Measurements from ENCODE around the gene FOXP1. TPM values are rescaled to one million over a fixed set of nuclear protein-coding genes. Genes with fewer than 3 reads are reported as not detected.

FOXP1 gene
- total and polyA plus RNA-seq, 2 of the 8 experiments (the other 6 are each of a cell fraction or from before 2014, with no cell fraction given), result 13.9 to 25.4 TPM

DNA sequence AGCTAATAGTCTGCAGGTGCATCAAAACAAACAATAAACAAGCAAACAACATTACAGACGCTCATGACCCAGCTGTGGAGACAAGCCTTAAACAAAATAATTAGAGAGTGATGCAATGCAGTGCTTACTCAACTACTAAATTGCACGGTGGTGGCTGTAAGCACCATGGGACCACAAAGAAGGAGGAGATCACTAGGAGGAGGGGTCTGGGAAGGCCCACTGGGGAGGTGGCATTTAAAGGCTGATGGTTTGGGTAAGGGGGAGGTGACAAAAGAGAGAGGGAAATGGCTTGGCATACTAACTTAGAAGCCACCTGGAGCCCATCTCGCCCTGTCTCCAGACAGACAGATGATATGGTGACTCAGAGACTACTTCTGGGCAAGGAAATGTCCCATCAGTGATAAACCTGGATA is 516.7 kb downstream of the FOXP1 start:
- Histone ChIP-seq H2BK12ac (ENCODE audit: low read depth, low read length) (no peak overlapping the region), H2BK120ac (replicated peaks; ENCODE audit: low read depth, low read length) (no peak overlapping the region), H3K27me3 (replicated peaks in 1 of 4; ENCODE audit: control insufficient read depth in 3 of 4, extremely low read depth in 1 of 4, insufficient read depth in 3 of 4, low read length in 3 of 4) (peaks cover 0 to 11% (median 4%) of the 10 kb centered on the region in 4 experiments; a peak in 2 of 7 replicates), H3K79me2 (ENCODE audit: control insufficient read depth in 1 of 2, insufficient read depth in 2 of 2, low read length in 2 of 2) (peaks cover 0 to 24% of the 10 kb centered on the region in 2 experiments; a peak in 2 of 4 replicates), H4K8ac (ENCODE audit: extremely low read depth, insufficient read depth, low read length) (no peak overlapping the region), H3K18ac (ENCODE audit: extremely low read depth, low read length) (no peak overlapping the region; the same call in 1 of the 2 replicates), H3K23ac (ENCODE audit: insufficient read length) (no peak overlapping the region), H3K79me1 (ENCODE audit: low read depth, low read length) (no peaks in the 10 kb centered on the region), H2BK5ac (ENCODE audit: low read depth, low read length) (no peak overlapping the region), H3K27ac (ENCODE audit: low read depth, low read length) (no peak overlapping the region), H2AK5ac (ENCODE audit: low read depth, low read length) (no peak overlapping the region; the same call in 1 of the 2 replicates), H3K4me1 (replicated peaks in 1 of 4; ENCODE audit: control insufficient read depth in 3 of 4, insufficient read depth in 4 of 4, low read length in 3 of 4) (peaks cover 3 to 24% (median 19%) of the 10 kb centered on the region in 4 experiments; a peak in 6 of 7 replicates), H4K91ac (replicated peaks; ENCODE audit: insufficient read length, low read length) (no peak overlapping the region), H3K14ac (ENCODE audit: insufficient read length) (no peak overlapping the region), H3K36me3 (ENCODE audit: control insufficient read depth in 2 of 4, insufficient read depth in 4 of 4, low read length in 3 of 4) (no peaks in the 10 kb centered on the region), H4K20me1 (replicated peaks in 1 of 2; ENCODE audit: control insufficient read depth in 1 of 2, insufficient read depth in 2 of 2, low read length in 2 of 2) (peaks cover 3 to 4% of the 10 kb centered on the region in 2 experiments), H3K9me3 (ENCODE audit: insufficient read depth in 2 of 2, low read depth in 1 of 2, low read length in 1 of 2) (no peaks in the 10 kb centered on the region), H2BK20ac (ENCODE audit: low read length) (no peak overlapping the region; the same call in 1 of the 2 replicates), H3K4ac (replicated peaks; ENCODE audit: insufficient read length, low read depth, low read length) (no peak overlapping the region), H3K4me2 (ENCODE audit: insufficient read depth in 1 of 2, low read depth in 2 of 2, low read length in 2 of 2) (peak overlapping the region; percentile 90 to 99), H3K4me3 (ENCODE audit: extremely low read depth in 1 of 4, insufficient read depth in 2 of 4, low read depth in 3 of 4, low read length in 4 of 4) (peak overlapping the region in 1 of 4 experiments; percentile 66; a peak in 1 of 8 replicates), H3K23me2 (ENCODE audit: low read depth, low read length) (peaks cover 14% of the 10 kb centered on the region), H2AFZ (ENCODE audit: low read length) (no peak overlapping the region), H2BK15ac (ENCODE audit: low read length) (peak overlapping the region; percentile 48; the same call in 1 of the 2 replicates), H3K9ac (replicated peaks in 1 of 4; ENCODE audit: extremely low read depth in 1 of 4, low read depth in 3 of 4, low read length in 3 of 4) (no peak overlapping the region), H3K56ac (replicated peaks; ENCODE audit: insufficient read length, low read depth, low read length) (no peak overlapping the region), H4K5ac (ENCODE audit: insufficient read length, low read depth, low read length) (no peak overlapping the region)
- FAIRE-seq (no peak), DNase-seq (ENCODE audit: low read depth in 1 of 2, low spot score in 2 of 2) (no peak)
- ChIA-PET POLR2A (ENCODE audit: partially characterized antibody) (no interaction called here), CTCF (ENCODE audit: partially characterized antibody) (interaction anchor here (1.2 kb wide), 1 partner anchor 25 kb away, joined by 3 read pairs; no protein-coding TSS in a partner anchor)
- WGBS, 2 experiments (ENCODE audit: extremely low coverage in 1 of 2, insufficient coverage in 1 of 2, insufficient read length in 1 of 2, insufficient replicate concordance in 2 of 2, low coverage in 1 of 2, low lambda C conversion rate in 2 of 2, missing lambda C conversion rate in 1 of 2), result 70% methylated on average over 3 of the region's 3 CpGs; no CpG with 5 or more reads in 1 of the 2 experiments
- TF ChIP-seq SIN3A (conservative IDR thresholded peaks at IDR 0.05 in 1 of 2, IDR thresholded peaks at IDR 0.05 in 1 of 2; ENCODE audit: low read depth in 1 of 2, low read length in 2 of 2) (no peak), CEBPB (IDR thresholded peaks at IDR 0.05; ENCODE audit: low read depth, low read length) (peak; percentile 61)

All from H1 (cell line).